Measurements from ENCODE around the gene CNN2.

CNN2 gene

DNA sequence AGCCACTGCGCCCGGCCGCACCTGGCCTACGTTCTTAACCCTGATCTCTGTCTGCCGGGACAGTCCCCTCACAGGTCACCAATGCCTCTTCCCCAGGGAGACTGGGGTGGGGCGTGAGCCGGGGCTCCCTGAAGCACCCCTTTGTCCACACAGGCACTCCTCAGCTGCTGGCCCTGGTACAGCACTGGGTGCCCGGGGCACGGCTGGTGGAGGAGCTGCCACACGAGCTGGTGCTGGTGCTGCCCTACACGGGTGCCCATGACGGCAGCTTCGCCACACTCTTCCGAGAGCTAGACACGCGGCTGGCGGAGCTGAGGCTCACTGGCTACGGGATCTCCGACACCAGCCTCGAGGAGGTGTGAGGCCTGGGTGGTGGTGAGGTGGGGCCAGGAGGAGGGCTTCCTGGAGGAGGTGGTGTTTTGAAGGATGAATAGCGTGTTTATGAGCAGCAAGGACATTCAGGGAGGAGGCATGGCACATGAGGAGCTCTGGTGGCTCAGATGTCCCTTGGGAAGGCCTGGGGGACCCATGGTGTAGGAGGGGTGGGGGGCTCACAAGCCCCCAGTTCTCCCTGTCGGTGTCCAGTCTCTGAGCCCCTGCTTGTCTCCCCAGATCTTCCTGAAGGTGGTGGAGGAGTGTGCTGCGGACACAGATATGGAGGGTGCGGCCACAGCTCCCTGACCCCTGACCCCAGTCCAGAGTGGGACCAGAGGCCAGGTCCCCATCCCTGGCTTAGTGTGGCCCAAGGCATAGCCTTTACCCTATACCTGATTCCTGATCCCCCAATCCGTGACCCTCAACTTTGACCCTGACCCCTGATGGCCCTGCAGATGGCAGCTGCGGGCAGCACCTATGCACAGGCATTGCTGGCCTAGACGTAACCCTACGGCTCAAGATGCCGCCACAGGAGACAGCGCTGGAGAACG lies 27.0 kb downstream of the CNN2 start:
- DNase-seq: peak in 1 of 2 experiments; percentile 20

GRCh38 chr19:1054102-1055027 lies 28.0 kb downstream of the CNN2 start:
- no peak for DNase-seq

- DNase-seq: no peak
Observed at GRCh38 chr19:1055028-1055425, 28.6 kb downstream of the CNN2 start.

- DNase-seq: no peak
Observed at GRCh38 chr19:1055886-1056620, 29.6 kb downstream of the CNN2 start.

DNA sequence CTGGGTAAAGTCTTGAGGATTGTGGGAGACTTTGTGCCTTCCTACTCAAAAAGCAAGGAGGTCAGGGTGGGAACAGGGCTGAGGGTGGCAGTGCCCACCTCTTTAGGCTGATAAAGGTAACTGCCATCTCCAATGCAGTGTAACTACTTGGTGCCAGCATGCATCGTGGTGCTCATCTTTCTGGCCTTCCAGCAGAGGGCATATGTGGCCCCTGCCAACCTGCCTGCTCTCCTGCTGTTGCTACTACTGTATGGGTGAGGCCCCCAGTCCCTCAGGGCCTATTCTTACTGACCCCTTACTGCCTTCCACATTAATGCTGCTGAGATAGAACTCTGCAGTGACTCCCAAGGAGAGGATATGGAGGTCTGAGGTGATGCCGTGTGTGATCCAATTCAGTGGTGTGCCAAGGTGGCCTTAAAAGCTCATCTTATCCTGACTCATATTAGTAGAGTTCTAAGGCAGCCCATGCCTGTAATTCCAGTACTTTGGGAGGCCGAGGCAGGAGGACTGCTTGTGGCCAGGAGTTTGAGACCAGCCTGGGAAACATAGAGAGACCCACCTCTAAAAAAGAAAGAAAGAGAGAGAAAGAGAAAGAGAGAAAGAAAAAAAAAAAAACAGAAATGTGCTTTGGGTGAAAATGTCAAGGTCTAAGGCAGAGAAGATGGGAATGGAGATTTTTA lies 30.9 kb downstream of the CNN2 start:
- peak; percentile 49 to 56 for DNase-seq

GRCh38 chr19:1058112-1058511 lies 31.7 kb downstream of the CNN2 start:
- DNase-seq: no peak

GRCh38 chr19:1060689-1061088 lies 34.3 kb downstream of the CNN2 start:
- DNase-seq: no peak

- DNase-seq: no peak
Observed at GRCh38 chr19:1061987-1062386, 35.6 kb downstream of the CNN2 start.

- no peak for DNase-seq
Observed at GRCh38 chr19:1062387-1063029, 36.1 kb downstream of the CNN2 start.

DNA sequence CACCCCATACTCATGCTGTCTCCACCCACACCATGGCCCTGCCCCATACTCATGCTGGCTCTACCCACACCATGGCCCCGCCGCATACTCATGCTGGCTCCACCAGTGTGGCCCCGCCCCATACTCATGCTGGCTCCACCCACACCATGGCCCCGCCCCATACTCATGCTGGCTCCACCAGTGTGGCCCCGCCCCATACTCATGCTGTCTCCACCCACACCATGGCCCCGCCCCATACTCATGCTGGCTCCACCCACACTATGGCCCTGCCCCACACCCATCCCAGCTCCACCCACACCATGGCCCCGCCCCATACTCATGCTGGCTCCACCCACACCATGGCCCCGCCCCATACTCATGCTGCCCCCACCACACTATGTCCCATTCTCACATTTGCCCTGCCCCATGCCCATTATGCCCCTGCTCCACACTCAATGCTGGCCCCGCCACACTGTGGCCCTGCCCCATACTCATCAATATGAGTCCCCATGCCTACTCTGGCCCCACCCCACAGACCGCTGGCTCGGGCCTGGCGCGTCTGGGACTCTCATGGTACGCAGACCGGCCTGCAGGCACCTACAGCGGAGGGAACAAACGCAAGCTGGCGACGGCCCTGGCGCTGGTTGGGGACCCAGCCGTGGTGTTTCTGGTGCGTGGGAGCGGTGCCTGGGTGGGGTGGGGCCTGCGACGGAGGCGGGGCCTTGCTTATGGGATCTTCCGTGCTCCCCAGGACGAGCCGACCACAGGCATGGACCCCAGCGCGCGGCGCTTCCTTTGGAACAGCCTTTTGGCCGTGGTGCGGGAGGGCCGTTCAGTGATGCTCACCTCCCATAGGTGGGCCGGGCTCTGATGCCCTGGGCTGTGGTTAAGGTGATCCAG lies 36.9 kb downstream of the CNN2 start:
- peak; percentile 87 to 88 for DNase-seq

- DNase-seq: no peak
Observed at GRCh38 chr19:1063909-1064660, 37.7 kb downstream of the CNN2 start.

DNA sequence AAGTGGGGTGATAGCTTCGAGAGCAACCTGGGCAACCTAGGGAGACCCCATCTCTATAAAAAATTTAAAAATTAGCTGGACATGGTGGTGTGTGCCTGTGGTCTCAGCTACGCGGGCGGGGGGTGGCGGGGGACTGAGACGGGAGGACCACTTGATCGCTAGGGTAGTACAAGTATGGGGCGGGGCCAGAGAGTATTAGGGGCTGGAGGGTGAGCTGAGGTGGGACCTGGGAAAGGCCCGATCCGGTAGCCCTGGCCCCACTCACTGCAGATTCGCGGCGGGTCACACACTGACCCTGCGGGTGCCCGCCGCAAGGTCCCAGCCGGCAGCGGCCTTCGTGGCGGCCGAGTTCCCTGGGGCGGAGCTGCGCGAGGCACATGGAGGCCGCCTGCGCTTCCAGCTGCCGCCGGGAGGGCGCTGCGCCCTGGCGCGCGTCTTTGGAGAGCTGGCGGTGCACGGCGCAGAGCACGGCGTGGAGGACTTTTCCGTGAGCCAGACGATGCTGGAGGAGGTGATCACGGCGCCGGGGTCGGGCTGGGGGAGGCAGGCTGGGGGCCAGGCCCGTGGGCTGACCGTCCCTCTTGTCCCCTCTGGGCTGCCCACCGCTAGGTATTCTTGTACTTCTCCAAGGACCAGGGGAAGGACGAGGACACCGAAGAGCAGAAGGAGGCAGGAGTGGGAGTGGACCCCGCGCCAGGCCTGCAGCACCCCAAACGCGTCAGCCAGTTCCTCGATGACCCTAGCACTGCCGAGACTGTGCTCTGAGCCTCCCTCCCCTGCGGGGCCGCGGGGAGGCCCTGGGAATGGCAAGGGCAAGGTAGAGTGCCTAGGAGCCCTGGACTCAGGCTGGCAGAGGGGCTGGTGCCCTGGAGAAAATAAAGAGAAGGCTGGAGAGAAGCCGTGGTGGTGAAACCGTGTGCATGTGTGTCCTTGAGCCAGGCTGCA lies 38.5 kb downstream of the CNN2 start:
- DNase-seq: peak; percentile 82 to 86

DNA sequence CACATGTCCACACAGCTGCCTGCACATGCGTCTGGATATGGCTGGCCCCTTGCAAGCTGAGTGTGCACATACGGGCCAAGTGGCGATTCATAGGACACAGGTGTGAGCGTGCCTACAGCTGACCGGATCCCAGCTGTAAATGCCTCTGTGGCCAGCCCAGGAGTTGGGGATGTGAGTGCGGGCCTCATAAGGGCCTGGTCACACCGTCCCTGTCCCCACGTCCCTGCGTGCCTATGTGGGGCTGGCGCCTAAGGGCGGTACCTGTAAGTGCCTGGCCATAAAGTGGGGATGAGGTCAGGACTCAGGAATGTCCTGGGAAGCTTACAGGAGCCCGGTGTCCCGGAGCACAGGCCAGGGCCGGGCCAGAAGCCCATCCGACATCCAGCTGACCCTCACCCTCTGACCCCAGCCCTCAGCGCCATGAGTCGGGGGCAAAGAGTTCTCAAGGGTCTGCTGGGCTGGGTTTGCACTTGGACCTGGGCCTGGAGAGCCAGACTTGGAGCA lies 39.2 kb downstream of the CNN2 start:
- DNase-seq: peak in 1 of 2 experiments; percentile 35

- no peak for DNase-seq
Observed at GRCh38 chr19:1066251-1066747, 39.9 kb downstream of the CNN2 start.

DNA sequence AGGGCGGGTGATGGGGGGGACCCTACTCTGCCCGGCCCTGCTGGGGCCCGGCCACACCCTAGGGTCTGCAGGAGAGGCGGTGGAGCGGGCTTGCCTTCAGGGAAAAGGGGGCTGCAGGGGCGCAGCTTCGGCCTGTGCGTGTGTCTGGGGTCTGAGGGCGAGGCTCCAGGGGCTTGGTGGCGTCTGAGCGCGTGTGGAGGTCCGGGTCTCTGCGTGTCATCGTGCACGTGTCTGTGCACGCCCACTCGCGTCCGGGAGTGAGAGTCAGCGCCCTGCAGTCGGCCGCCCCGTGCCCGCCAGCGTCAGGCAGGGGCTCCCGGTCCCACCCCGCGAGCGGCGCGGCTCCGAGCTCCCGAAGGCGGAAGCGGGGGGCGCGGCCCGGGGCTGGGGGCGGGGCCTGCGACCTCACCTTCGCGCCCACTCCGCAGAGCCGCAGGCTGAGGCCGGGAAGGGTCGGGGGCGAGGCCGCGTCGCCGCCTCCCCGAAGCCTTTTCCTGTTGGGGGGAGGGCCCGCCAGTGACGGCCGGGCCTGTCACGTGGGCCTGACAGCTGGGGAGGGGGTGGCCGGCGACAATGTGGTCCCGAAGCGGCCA lies 40.4 kb downstream of the CNN2 start, which contains the start of gene ARHGAP45:
Gene ARHGAP45, plus strand, starts transcription at position 420 of the 593 bp plus-strand sequence. CDS start 239 bp downstream, outside the sequence.
- peak; percentile 86 to 89 for DNase-seq

GRCh38 chr19:1067341-1067957 lies 41.0 kb downstream of the CNN2 start:
- no peak for DNase-seq
